GM18499 (cell line): Measurements from ENCODE around the gene RBP5.

Source experiments
- ATAC-seq: cut with Tn5 transposase; IDR thresholded peaks from one replicate; pipeline ENCODE4 v1.9.1; 2021; ENCODE audit warnings: moderate number of reproducible peaks; ENCODE audit not compliant: insufficient read depth, unreplicated experiment

Gene RBP5

GRCh38 chr12:7079826-7080125 lies 48.9 kb downstream of the RBP5 start:
- no peak for ATAC-seq

- no peak for ATAC-seq
These were observed 50.5 kb downstream of the RBP5 start for GRCh38 chr12:7078163-7078562.

- ATAC-seq, result no peak
These were observed 52.2 kb downstream of the RBP5 start for GRCh38 chr12:7076493-7076892.

GRCh38 chr12:7075939-7076338 lies 52.8 kb downstream of the RBP5 start:
- no peak for ATAC-seq

- ATAC-seq, result no peak
These were observed 53.2 kb downstream of the RBP5 start for GRCh38 chr12:7075518-7075917.

GRCh38 chr12:7073946-7074345 lies 54.7 kb downstream of the RBP5 start:
- ATAC-seq, result no peak
